IMR-90 (cell line): Measurements from ENCODE around the gene RUNX1. TPM values are rescaled to one million over a fixed set of nuclear protein-coding genes. Genes with fewer than 3 reads are reported as not detected.

Experiments used
- ATAC-seq: fragments of 200-7000 bp; cut with Tn5 transposase; 2 replicates; pipeline ENCODE4 v1.9.1; 2020; ENCODE audit warnings: low read depth, mild to moderate bottlenecking, moderate library complexity
- BruUV-seq: library from RNA; stranded (reverse); fragments of 400-500 nt; replicated peaks from 2 replicates; lab custom pipeline; 2021; lab: Mats Ljungman, UMichigan
- CTCF ChIA-PET: fragments of 300-600 bp; formaldehyde crosslinking; extraction: SDS; loops from one replicate; lab custom pipeline; 2021; ENCODE audit warnings: antibody characterized with exemption; lab: Yijun Ruan, JAX
- POLR2A ChIA-PET: fragments of 300-600 bp; sonication (Branson Sonifier 250); formaldehyde crosslinking; loops from one replicate; lab custom pipeline; 2022; ENCODE audit warnings: antibody characterized with exemption; ENCODE audit not compliant: unreplicated experiment; lab: Charles Lee
- DNase-seq: peaks from one replicate; pipeline ENCODE4 v3.0.0; 2013
- H2AFZ ChIP-seq: replicated peaks from 2 replicates; pipeline ENCODE3; 2013; ENCODE audit warnings: low read length, mild to moderate bottlenecking; ENCODE audit not compliant: poor library complexity
- H2AK5ac ChIP-seq: 2 replicates; pipeline ENCODE4 v1.6.1; 2013; ENCODE audit warnings: low read depth, low read length, inconsistent platforms
- H2AK9ac ChIP-seq: replicated peaks from 2 replicates; pipeline ENCODE3; 2013; ENCODE audit warnings: mild to moderate bottlenecking, low read depth, low read length, moderate library complexity; ENCODE audit not compliant: poor library complexity
- H2BK120ac ChIP-seq: 2 replicates; pipeline ENCODE4 v1.6.1; 2013; ENCODE audit warnings: low read depth, low read length, inconsistent platforms
- H2BK15ac ChIP-seq: 3 replicates; pipeline ENCODE4 v1.6.1; 2013; ENCODE audit warnings: low read depth, low read length, inconsistent platforms
- H2BK20ac ChIP-seq: 2 replicates; pipeline ENCODE4 v1.6.1; 2013; ENCODE audit warnings: low read depth, mild to moderate bottlenecking, inconsistent platforms, low read length, moderate library complexity
- H2BK5ac ChIP-seq: 2 replicates; pipeline ENCODE4 v1.6.1; 2013; ENCODE audit warnings: mild to moderate bottlenecking, low read depth, low read length, inconsistent platforms; ENCODE audit not compliant: poor library complexity, severe bottlenecking
- H3K14ac ChIP-seq: replicated peaks from 2 replicates; pipeline ENCODE4 v1.6.1; 2013; ENCODE audit warnings: low read depth, low read length, inconsistent platforms
- H3K18ac ChIP-seq: 2 replicates; pipeline ENCODE4 v1.6.1; 2013; ENCODE audit warnings: low read depth, low read length, control low read depth
- H3K23ac ChIP-seq: 2 replicates; pipeline ENCODE4 v1.6.1; 2013; ENCODE audit warnings: low read depth, low read length, inconsistent platforms
- H3K27ac ChIP-seq: 2 replicates; pipeline ENCODE4 v1.5.1; 2013; ENCODE audit warnings: mild to moderate bottlenecking, control low read depth, low read length; ENCODE audit not compliant: insufficient read depth
- H3K27me3 ChIP-seq: 2 replicates; pipeline ENCODE4 v1.6.1; 2013; ENCODE audit warnings: low read length; ENCODE audit not compliant: control insufficient read depth, insufficient read depth
- H3K36me3 ChIP-seq: 2 replicates; pipeline ENCODE4 v1.6.1; 2013; ENCODE audit warnings: low read length, mixed read lengths; ENCODE audit not compliant: control insufficient read depth, insufficient read depth
- H3K4ac ChIP-seq: 2 replicates; pipeline ENCODE4 v1.6.1; 2013; ENCODE audit warnings: low read depth, low read length, inconsistent platforms
- H3K4me1 ChIP-seq: 2 replicates; pipeline ENCODE4 v1.6.1; 2013; ENCODE audit warnings: low read length, mixed read lengths; ENCODE audit not compliant: control insufficient read depth, insufficient read depth
- H3K4me2 ChIP-seq: 2 replicates; pipeline ENCODE4 v1.6.1; 2013; ENCODE audit warnings: low read depth, mild to moderate bottlenecking, control low read depth, low read length, moderate library complexity
- H3K4me3 ChIP-seq: 2 replicates; pipeline ENCODE4 v1.5.1; 2013; ENCODE audit warnings: low read depth, mild to moderate bottlenecking, control low read depth, low read length, moderate library complexity; ENCODE audit not compliant: insufficient read depth
- H3K56ac ChIP-seq: 2 replicates; pipeline ENCODE4 v1.6.1; 2013; ENCODE audit warnings: low read length, inconsistent platforms; ENCODE audit not compliant: insufficient read depth; ENCODE audit errors: extremely low read depth
- H3K79me1 ChIP-seq, 2 experiments: 2 replicates each; pipeline ENCODE4 v1.6.1; 2013; ENCODE audit warnings: low read length in 2 of 2, inconsistent platforms in 1 of 2, low read depth in 1 of 2
- H3K9ac ChIP-seq: 2 replicates; pipeline ENCODE4 v1.6.1; 2013; ENCODE audit warnings: low read depth, low read length, control low read depth
- H3K9me1 ChIP-seq: 2 replicates; pipeline ENCODE4 v1.6.1; 2013; ENCODE audit warnings: low read length, inconsistent platforms; ENCODE audit not compliant: insufficient read depth
- H3K9me3 ChIP-seq: 2 replicates; pipeline ENCODE4 v1.6.1; 2013; ENCODE audit warnings: low read length; ENCODE audit not compliant: control insufficient read depth, insufficient read depth
- H4K20me1 ChIP-seq: 2 replicates; pipeline ENCODE4 v1.6.1; 2013; ENCODE audit warnings: low read length, inconsistent platforms; ENCODE audit not compliant: insufficient read depth
- H4K5ac ChIP-seq: 2 replicates; pipeline ENCODE4 v1.6.1; 2013; ENCODE audit warnings: mild to moderate bottlenecking, low read depth, low read length, control low read depth
- H4K8ac ChIP-seq, 2 experiments: 2 replicates each; pipeline ENCODE4 v1.6.1; 2013; ENCODE audit warnings: low read depth in 2 of 2, low read length in 2 of 2, control low read depth in 1 of 2, inconsistent platforms in 1 of 2
- H4K91ac ChIP-seq: 2 replicates; pipeline ENCODE4 v1.6.1; 2013; ENCODE audit warnings: low read depth, low read length, inconsistent platforms; ENCODE audit not compliant: insufficient read depth
- BHLHE40 ChIP-seq: fragments of 150-350 bp; IDR thresholded peaks from 2 replicates; pipeline ENCODE4 v1.6.1; 2016; ENCODE audit warnings: mild to moderate bottlenecking, low read depth, low read length
- CEBPB ChIP-seq: IDR thresholded peaks from 2 replicates; pipeline ENCODE4 v1.6.1; 2012; ENCODE audit warnings: low read depth, low read length, improper control_type of control experiment
- CHD1 ChIP-seq: IDR thresholded peaks from 2 replicates; pipeline ENCODE4 v1.6.1; 2012; ENCODE audit warnings: low read depth, low read length, improper control_type of control experiment
- CTCF ChIP-seq: conservative IDR thresholded peaks from 2 replicates; pipeline ENCODE4 v1.5.1; 2012; ENCODE audit warnings: mild to moderate bottlenecking, low read depth, low read length, improper control_type of control experiment
- ELK1 ChIP-seq: fragments of 150-350 bp; IDR thresholded peaks from 2 replicates; pipeline ENCODE4 v1.6.1; 2016; ENCODE audit warnings: low read depth, mild to moderate bottlenecking, low read length, moderate library complexity, borderline replicate concordance
- FOS ChIP-seq: fragments of 150-350 bp; IDR thresholded peaks from 2 replicates; pipeline ENCODE4 v1.6.1; 2016; ENCODE audit warnings: low read depth, low read length
- MAFK ChIP-seq: IDR thresholded peaks from 2 replicates; pipeline ENCODE4 v1.6.1; 2012; ENCODE audit warnings: low read depth, low read length, improper control_type of control experiment
- MAZ ChIP-seq: IDR thresholded peaks from 2 replicates; pipeline ENCODE4 v1.6.1; 2012; ENCODE audit warnings: low read depth, mild to moderate bottlenecking, low read length, improper control_type of control experiment, moderate library complexity, borderline replicate concordance
- MXI1 ChIP-seq: IDR thresholded peaks from 2 replicates; pipeline ENCODE4 v1.6.1; 2012; ENCODE audit warnings: low read depth, mild to moderate bottlenecking, low read length, moderate library complexity, borderline replicate concordance
- NFE2L2 ChIP-seq: fragments of 150-350 bp; IDR thresholded peaks from 2 replicates; pipeline ENCODE4 v1.6.1; 2016; ENCODE audit warnings: low read depth, mild to moderate bottlenecking, low read length
- POLR2A ChIP-seq: IDR thresholded peaks from 2 replicates; pipeline ENCODE4 v1.6.1; 2012; ENCODE audit warnings: mild to moderate bottlenecking, low read depth, low read length
- RAD21 ChIP-seq: IDR thresholded peaks from 2 replicates; pipeline ENCODE4 v1.6.1; 2012; ENCODE audit warnings: low read length, improper control_type of control experiment
- RCOR1 ChIP-seq: IDR thresholded peaks from 2 replicates; pipeline ENCODE4 v1.6.1; 2012; ENCODE audit warnings: mild to moderate bottlenecking, low read length, improper control_type of control experiment; ENCODE audit not compliant: insufficient replicate concordance
- RFX5 ChIP-seq: IDR thresholded peaks from 2 replicates; pipeline ENCODE4 v1.8.0; 2012; ENCODE audit warnings: low read depth, mild to moderate bottlenecking, low read length, moderate library complexity
- SMC3 ChIP-seq: fragments of 150-350 bp; IDR thresholded peaks from 2 replicates; pipeline ENCODE4 v1.6.1; 2016; ENCODE audit warnings: low read depth, mild to moderate bottlenecking, antibody characterized with exemption, low read length, moderate library complexity
- USF2 ChIP-seq: fragments of 150-350 bp; IDR thresholded peaks from 2 replicates; pipeline ENCODE4 v1.6.1; 2017; ENCODE audit warnings: mild to moderate bottlenecking, antibody characterized with exemption, low read length, low read depth
- WGBS, 2 experiments: methylation state at CpG; one replicate each; pipeline versions ENCODE4 v1.1.5 to v1.1.7; 2013; ENCODE audit warnings: missing lambda C conversion rate in 2 of 2; ENCODE audit not compliant: insufficient read length in 1 of 2; ENCODE audit errors: extremely low coverage in 2 of 2; 5-methylcytosine and 5-hydroxymethylcytosine counted together
- dilution Hi-C: fragments of 300-500 bp; cut with HindIII; formaldehyde crosslinking; loops from one replicate; pipeline ENCODE4 v1.14.3; 2018; ENCODE audit warnings: low sequenced_read_pairs; ENCODE audit not compliant: unreplicated experiment
- in situ Hi-C: fragments of 300-500 bp; cut with MboI; formaldehyde crosslinking; loops from 3 replicates; pipeline ENCODE4 v1.14.3; 2019; ENCODE audit warnings: low sequenced_read_pairs, inconsistent platforms, mixed read lengths
- intact Hi-C: fragments of 100-400 bp; cut with micrococcal nuclease; formaldehyde crosslinking; loops from 2 replicates; pipeline ENCODE4 v1.10.0; 2022
- polyA plus RNA-seq, 3 experiments: library from polyadenylated mRNA; depleted of rRNA; stranded (reverse); fragments of >200 nt; gene quantifications; 2 replicates each; pipeline ENCODE4 v1.2.3, GENCODE V29; 2012; ENCODE audit warnings: low replicate concordance in 1 of 3
- total RNA-seq: library from RNA; depleted of rRNA; stranded (reverse); fragments of >200 nt; gene quantifications from 2 replicates; pipeline ENCODE4 v1.2.3, GENCODE V29; 2012

The RUNX1 gene
- total and polyA plus RNA-seq, 2 of the 4 experiments (the other 2 are of a cell fraction): 34.5 to 56.5 TPM

- ChIA-PET CTCF (no interaction called here), POLR2A (no interaction called here)
- Histone ChIP-seq H4K91ac (no peak overlapping the region), H3K4me1 (peaks cover 11% of the 10 kb centered on the region), H3K4me2 (no peak overlapping the region), H3K27ac (no peak overlapping the region), H3K56ac (no peak overlapping the region), H2BK15ac (no peak overlapping the region), H3K9ac (no peak overlapping the region), H3K36me3 (peaks cover 26% of the 10 kb centered on the region), H3K23ac (no peak overlapping the region), H4K20me1 (peaks cover 42% of the 10 kb centered on the region), H3K18ac (no peak overlapping the region), H3K79me1 (peaks cover 16 to 39% of the 10 kb centered on the region in 2 experiments), H2BK20ac (no peak overlapping the region), H3K4ac (no peak overlapping the region), H3K14ac (0 out of 2 replicates have a peak overlapping the region, but pooled peaks have one; percentile 28), H4K5ac (no peak overlapping the region), H3K9me3 (no peaks in the 10 kb centered on the region), H2AK5ac (no peak overlapping the region), H3K27me3 (no peaks in the 10 kb centered on the region), H2AFZ (no peak overlapping the region), H2BK120ac (no peak overlapping the region), H4K8ac (no peak overlapping the region; a peak in 1 of 4 replicates), H3K4me3 (no peak overlapping the region), H2AK9ac (no peak overlapping the region), H2BK5ac (no peak overlapping the region), H3K9me1 (peaks cover 10% of the 10 kb centered on the region)
- in situ Hi-C loops: no loop called here
- no peak for TF ChIP-seq CEBPB
- TF ChIP-seq MAZ: no peak
- no peak for TF ChIP-seq RAD21
- no peak for TF ChIP-seq MAFK
- TF ChIP-seq FOS: no peak
- no peak for TF ChIP-seq CHD1
- no peak for TF ChIP-seq BHLHE40
- no peak for TF ChIP-seq NFE2L2
- no peak for TF ChIP-seq ELK1
- no peak for TF ChIP-seq CTCF
- TF ChIP-seq USF2: no peak
- TF ChIP-seq MXI1: no peak
- no peak for TF ChIP-seq RFX5
- no peak for TF ChIP-seq RCOR1
- no peak for TF ChIP-seq POLR2A
- no peak for TF ChIP-seq SMC3
- no TSS peak for BruUV-seq
- ATAC-seq: no peak
- dilution Hi-C loops: no loop called here
- WGBS, 2 experiments: no CpG with 5 or more reads among the region's 6 CpGs
- DNase-seq: no peak
- intact Hi-C loops: no loop called here
Observed at GRCh38 chr21:34790341-34790740, 258.8 kb downstream of the RUNX1 start.
